Measurements from ENCODE around the gene CAT.

Gene CAT

GRCh38 chr11:34461215-34461614, 22.5 kb downstream of the CAT start:
- DNase-seq, result no peak

GRCh38 chr11:34464591-34465051, 25.9 kb downstream of the CAT start:
- DNase-seq, result no peak

- no peak for DNase-seq
Observed at GRCh38 chr11:34466802-34467488, 28.2 kb downstream of the CAT start.

GRCh38 chr11:34468209-34468841, 29.6 kb downstream of the CAT start:
- DNase-seq, result peak; percentile 45

GRCh38 chr11:34473603-34474169, 35.0 kb downstream of the CAT start:
- DNase-seq, result no peak

GRCh38 chr11:34475656-34476055, 36.9 kb downstream of the CAT start:
- no peak for DNase-seq

- no peak for DNase-seq
Observed at GRCh38 chr11:34476849-34477248, 38.1 kb downstream of the CAT start.

- no peak for DNase-seq
Observed at GRCh38 chr11:34478845-34479663, 40.3 kb downstream of the CAT start.

- no peak for DNase-seq
Observed at GRCh38 chr11:34480314-34480713, 41.6 kb downstream of the CAT start.

GRCh38 chr11:34481307-34481706, 42.6 kb downstream of the CAT start:
- DNase-seq, result no peak

- DNase-seq, result no peak
Observed at GRCh38 chr11:34483106-34483874, 44.6 kb downstream of the CAT start.

- DNase-seq, result no peak
Observed at GRCh38 chr11:34487430-34487829, 48.7 kb downstream of the CAT start.

- no peak for DNase-seq
Observed at GRCh38 chr11:34488855-34489557, 50.3 kb downstream of the CAT start.

GRCh38 chr11:34490304-34490703, 51.6 kb downstream of the CAT start:
- DNase-seq, result no peak

- peak; percentile 29 for DNase-seq
Observed at GRCh38 chr11:34492806-34493414, 54.2 kb downstream of the CAT start.

GRCh38 chr11:34493468-34493867, 54.7 kb downstream of the CAT start:
- no peak for DNase-seq

GRCh38 chr11:34493926-34494595, 55.3 kb downstream of the CAT start:
- no peak for DNase-seq

- no peak for DNase-seq
Observed at GRCh38 chr11:34495239-34495723, 56.5 kb downstream of the CAT start.

- DNase-seq, result no peak
Observed at GRCh38 chr11:34495724-34496377, 57.1 kb downstream of the CAT start.
